ENCODE measurements around the gene ADAP1. TPM values are rescaled to one million over a fixed set of nuclear protein-coding genes. Genes with fewer than 3 reads are reported as not detected.

ADAP1 gene
- total and polyA plus RNA-seq, 2 of the 13 experiments (the other 11 are each of a cell fraction or from before 2014, with no cell fraction given), result 10.5 to 24.6 TPM

DNA sequence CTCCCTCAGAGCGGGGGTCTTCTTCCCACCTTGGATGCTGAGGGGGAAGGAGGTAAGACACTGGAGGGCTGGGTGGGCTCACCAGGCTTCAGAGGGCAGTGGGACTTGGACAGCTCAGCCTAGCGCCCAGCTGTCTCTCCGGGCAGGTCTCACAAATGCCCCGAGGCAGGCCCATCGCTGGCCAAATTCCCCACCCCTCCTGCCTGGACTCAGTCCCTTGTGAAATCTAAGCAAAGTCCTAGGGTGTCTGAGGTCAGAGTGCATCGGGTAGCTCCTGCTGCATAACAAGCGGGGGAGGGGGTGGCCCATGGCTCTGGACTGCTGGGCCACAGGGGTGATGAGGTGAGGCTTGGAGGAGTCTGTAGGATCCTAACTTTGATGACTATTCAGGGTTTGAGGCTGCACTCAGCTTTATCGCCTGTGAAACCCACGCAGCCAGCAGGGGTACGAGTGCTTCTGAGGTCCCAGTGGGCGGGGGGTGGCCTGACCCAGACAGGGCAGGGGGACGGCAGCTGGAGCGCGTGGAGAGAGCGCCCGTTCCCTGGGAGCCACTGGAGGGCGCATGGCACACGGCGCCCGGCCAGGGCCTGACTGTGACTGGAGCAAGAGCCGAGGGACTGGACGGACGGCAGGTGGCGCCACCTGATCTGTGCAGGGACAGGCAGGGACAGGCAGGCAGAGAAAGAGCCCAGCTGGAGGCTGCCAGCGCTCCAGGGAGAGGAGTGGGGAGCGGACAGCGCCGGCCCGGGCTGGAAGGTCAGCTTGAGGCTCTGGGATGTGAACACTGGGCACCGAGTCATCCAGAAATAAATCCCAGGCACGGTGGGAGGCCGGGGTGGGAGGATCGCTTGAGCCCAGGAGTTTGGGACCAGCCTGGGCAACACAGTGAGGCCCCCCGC is 38.5 kb upstream of the ADAP1 start (continued):
- peak; percentile 92 for TF ChIP-seq SPEN (CRISPR knock-in tag; IDR thresholded peaks at IDR 0.05; ENCODE audit: low read depth)
- TF ChIP-seq HCFC1 (IDR thresholded peaks at IDR 0.05; ENCODE audit: low read depth, low read length), result peak; percentile 29; the same call in 1 of the 2 replicates
- TF ChIP-seq ZNF775 (CRISPR knock-in tag; IDR thresholded peaks at IDR 0.05; ENCODE audit: borderline replicate concordance), result no peak
- TF ChIP-seq CBX1 (IDR thresholded peaks at IDR 0.05; ENCODE audit: low read depth), result peak; percentile 84
- TF ChIP-seq ZNF224 (CRISPR knock-in tag; IDR thresholded peaks at IDR 0.05), result peak; percentile 37; the same call in 1 of the 2 replicates
- no peak for TF ChIP-seq ZSCAN5A (CRISPR knock-in tag; IDR thresholded peaks at IDR 0.05; ENCODE audit: borderline replicate concordance)
- no peak for TF ChIP-seq RBM22 (optimal IDR thresholded peaks at IDR 0.05; ENCODE audit: low read length)
- TF ChIP-seq ATAD3A (CRISPR knock-in tag; IDR thresholded peaks at IDR 0.05), result no peak
- no peak; the same call in 1 of the 2 replicates for TF ChIP-seq MTERF4 (CRISPR knock-in tag; IDR thresholded peaks at IDR 0.05)
- TF ChIP-seq MED8 (CRISPR knock-in tag; IDR thresholded peaks at IDR 0.05; ENCODE audit: insufficient replicate concordance), result peak; percentile 91
- TF ChIP-seq, protein P1, sequence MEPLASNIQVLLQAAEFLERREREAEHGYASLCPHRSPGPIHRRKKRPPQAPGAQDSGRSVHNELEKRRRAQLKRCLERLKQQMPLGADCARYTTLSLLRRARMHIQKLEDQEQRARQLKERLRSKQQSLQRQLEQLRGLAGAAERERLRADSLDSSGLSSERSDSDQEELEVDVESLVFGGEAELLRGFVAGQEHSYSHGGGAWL (CRISPR knock-in tag; IDR thresholded peaks at IDR 0.05), result no peak; the same call in 1 of the 2 replicates
- TF ChIP-seq ZBTB33 (CRISPR knock-in tag; IDR thresholded peaks at IDR 0.05), result peak; percentile 96
- TF ChIP-seq SYNCRIP (IDR thresholded peaks at IDR 0.05; ENCODE audit: insufficient read depth, low read depth, low read length), result no peak
- TF ChIP-seq SNAPC2 (CRISPR knock-in tag; IDR thresholded peaks at IDR 0.05), result no peak
- peak; percentile 34; the same call in 1 of the 2 replicates for TF ChIP-seq TOE1 (CRISPR knock-in tag; IDR thresholded peaks at IDR 0.05)
- no peak for TF ChIP-seq LRRFIP1 (CRISPR knock-in tag; conservative IDR thresholded peaks at IDR 0.05)
- peak; percentile 45; the same call in 1 of the 2 replicates for TF ChIP-seq ZNF713 (CRISPR knock-in tag; IDR thresholded peaks at IDR 0.05)
- peak; percentile 86; the same call in 1 of the 2 replicates for TF ChIP-seq ZNF724P (CRISPR knock-in tag; IDR thresholded peaks at IDR 0.05; ENCODE audit: borderline replicate concordance)
- peak; percentile 58; the same call in 1 of the 2 replicates for TF ChIP-seq AHR (CRISPR knock-in tag; IDR thresholded peaks at IDR 0.05)
- TF ChIP-seq ZNF557 (CRISPR knock-in tag; IDR thresholded peaks at IDR 0.05), result no peak
- TF ChIP-seq ZKSCAN8 (CRISPR knock-in tag; IDR thresholded peaks at IDR 0.05; ENCODE audit: borderline replicate concordance), result peak; percentile 81; the same call in 1 of the 2 replicates
- peak; percentile 100 for TF ChIP-seq RAD21 (CRISPR knock-in tag; IDR thresholded peaks at IDR 0.05)
